SK-N-SH treated with all-trans-retinoic acid at 6 μM for 48 hours (cell line): ENCODE measurements around the gene TKT.

ENCODE experiments used
- BACH2 ChIP-seq: fragments of 250-450 bp; sonication (Bioruptor Pico); IDR thresholded peaks from 2 replicates; pipeline ENCODE4 v1.9.0; 2021; ENCODE audit warnings: mild to moderate bottlenecking, borderline replicate concordance
- ESRRG ChIP-seq: fragments of 250-450 bp; sonication (Bioruptor Pico); IDR thresholded peaks from 2 replicates; pipeline ENCODE4 v1.6.1; 2021; ENCODE audit warnings: mild to moderate bottlenecking
- POU6F1 ChIP-seq: fragments of 250-450 bp; sonication (Bioruptor Pico); IDR thresholded peaks from 2 replicates; pipeline ENCODE4 v1.8.0; 2021; ENCODE audit warnings: low read depth, mild to moderate bottlenecking, moderate library complexity, borderline replicate concordance
- PPARA ChIP-seq: fragments of 250-450 bp; sonication (Bioruptor Pico); IDR thresholded peaks from 2 replicates; pipeline ENCODE4 v1.5.0; 2020; ENCODE audit warnings: mild to moderate bottlenecking, borderline replicate concordance
- RARB ChIP-seq: fragments of 250-450 bp; sonication (Bioruptor Pico); IDR thresholded peaks from 2 replicates; pipeline ENCODE4 v1.8.0; 2021; ENCODE audit warnings: mild to moderate bottlenecking, moderate library complexity
- ZFP3 ChIP-seq: fragments of 250-450 bp; sonication (Bioruptor Pico); IDR thresholded peaks from 2 replicates; pipeline ENCODE4 v1.5.0; 2020; ENCODE audit warnings: mild to moderate bottlenecking, moderate library complexity

- TF ChIP-seq RARB (CRISPR knock-in tag) (no peak), POU6F1 (CRISPR knock-in tag) (no peak), ZFP3 (CRISPR knock-in tag) (no peak), PPARA (no peak), ESRRG (CRISPR knock-in tag) (no peak), BACH2 (CRISPR knock-in tag) (no peak)
Observed at GRCh38 chr3:53229171-53229570, 26.7 kb downstream of the TKT start.
